ENCODE measurements around the gene AFF1.

- TF ChIP-seq CTCF (IDR thresholded peaks at IDR 0.05): no peak
- no peak for TF ChIP-seq POLR2AphosphoS5 (IDR thresholded peaks at IDR 0.05; ENCODE audit: insufficient read depth in 1 of 2, low read depth in 1 of 2)
Measured at GRCh38 chr4:86919561-86920223, 15.1 kb upstream of the AFF1 start.
